GM03348 (cell line): Measurements from ENCODE around the gene BNC2.

Experiments used
- DNase-seq: peaks from one replicate; pipeline ENCODE4 v3.0.0; 2012; ENCODE audit warnings: low spot score

BNC2 gene

GRCh38 chr9:16869131-16869881, 1.2 kb downstream of the BNC2 start:
- no peak for DNase-seq

GRCh38 chr9:16868701-16869100, 1.8 kb downstream of the BNC2 start:
- no peak for DNase-seq

- peak; percentile 68 for DNase-seq
These were observed 2.7 kb downstream of the BNC2 start for GRCh38 chr9:16867576-16868311.

GRCh38 chr9:16866587-16866986, 3.9 kb downstream of the BNC2 start:
- no peak for DNase-seq

GRCh38 chr9:16864649-16865434, 5.6 kb downstream of the BNC2 start:
- peak; percentile 42 for DNase-seq

- DNase-seq = no peak
These were observed 22.3 kb downstream of the BNC2 start for GRCh38 chr9:16848179-16848578.

- no peak for DNase-seq
These were observed 23.5 kb downstream of the BNC2 start for GRCh38 chr9:16846986-16847385.

GRCh38 chr9:16846367-16846766, 24.1 kb downstream of the BNC2 start:
- DNase-seq = no peak

GRCh38 chr9:16834817-16835216, 35.7 kb downstream of the BNC2 start:
- no peak for DNase-seq

- DNase-seq = no peak
These were observed 37.1 kb downstream of the BNC2 start for GRCh38 chr9:16833296-16833835.

- no peak for DNase-seq
These were observed 38.4 kb downstream of the BNC2 start for GRCh38 chr9:16832101-16832500.

GRCh38 chr9:16830806-16831205, 39.7 kb downstream of the BNC2 start:
- DNase-seq = peak; percentile 16

GRCh38 chr9:16828340-16829281, 41.9 kb downstream of the BNC2 start:
- DNase-seq = peak; percentile 71

- peak; percentile 54 for DNase-seq
These were observed 44.4 kb downstream of the BNC2 start for GRCh38 chr9:16825971-16826625.

GRCh38 chr9:16825331-16825725, 45.1 kb downstream of the BNC2 start:
- DNase-seq = peak; percentile 29

GRCh38 chr9:16824545-16825330, 45.7 kb downstream of the BNC2 start:
- no peak for DNase-seq

GRCh38 chr9:16823906-16824305, 46.6 kb downstream of the BNC2 start:
- no peak for DNase-seq

- no peak for DNase-seq
These were observed 49.1 kb downstream of the BNC2 start for GRCh38 chr9:16821344-16821743.

GRCh38 chr9:16817514-16817913, 53.0 kb downstream of the BNC2 start:
- DNase-seq = peak; percentile 16

- DNase-seq = no peak
These were observed 53.5 kb downstream of the BNC2 start for GRCh38 chr9:16817002-16817401.
